Colon (tissue), 2 donors: ENCODE data around the gene DHRS1.
"Not testable (repeated sequence)": the region's sequence is repeated elsewhere in the genome, so short reads cannot be mapped to it uniquely, and the experiment has no call there.

Experiments used
- FAIRE-seq: peaks from 2 replicates; lab custom pipeline; 2012; peaks lifted over from hg19 to GRCh38; lab: Jason Lieb, UNC
- donor health status: control.
- donor health status: control.

The DHRS1 gene

GRCh38 chr14:24246765-24247212 is 52.8 kb downstream of the DHRS1 start:
- FAIRE-seq, result no peak

GRCh38 chr14:24245350-24245749 is 54.2 kb downstream of the DHRS1 start:
- FAIRE-seq, result not testable (repeated sequence)

- no peak for FAIRE-seq
Observed at GRCh38 chr14:24243336-24243836, 56.2 kb downstream of the DHRS1 start.

GRCh38 chr14:24241829-24242443 is 57.6 kb downstream of the DHRS1 start:
- FAIRE-seq, result no peak
